ENCODE results near the gene SAMD11.
"Not testable (repeated sequence)": the region's sequence is repeated elsewhere in the genome, so short reads cannot be mapped to it uniquely, and the experiment has no call there.

Gene SAMD11

GRCh38 chr1:978069-978834 is 54.5 kb downstream of the SAMD11 start:
- DNase-seq = no peak

- no peak for DNase-seq
These were observed 55.4 kb downstream of the SAMD11 start for GRCh38 chr1:978835-979743.

GRCh38 chr1:979744-980072 is 56.0 kb downstream of the SAMD11 start:
- DNase-seq = no peak

GRCh38 chr1:980137-980571 is 56.4 kb downstream of the SAMD11 start:
- no peak for DNase-seq

GRCh38 chr1:980602-981395 is 57.1 kb downstream of the SAMD11 start:
- DNase-seq = no peak

GRCh38 chr1:981491-981954 is 57.8 kb downstream of the SAMD11 start:
- no peak for DNase-seq

GRCh38 chr1:981955-982558 is 58.3 kb downstream of the SAMD11 start, which contains the start of gene PERM1:
PERM1 (minus strand) TSS chr1:982093; CDS start chr1:981029, 1,064 bp downstream.
- no peak for DNase-seq

GRCh38 chr1:982765-983436 is 59.2 kb downstream of the SAMD11 start:
- DNase-seq = no peak

- peak; percentile 40 for DNase-seq
These were observed 60.2 kb downstream of the SAMD11 start for GRCh38 chr1:983798-984475.

- no peak for DNase-seq
These were observed 60.7 kb downstream of the SAMD11 start for GRCh38 chr1:984476-984814.

GRCh38 chr1:985126-985525 is 61.4 kb downstream of the SAMD11 start:
- no peak for DNase-seq

GRCh38 chr1:988061-988460 is 64.3 kb downstream of the SAMD11 start:
- not testable (repeated sequence) for DNase-seq

GRCh38 chr1:991275-991674 is 67.6 kb downstream of the SAMD11 start:
- not testable (repeated sequence) for DNase-seq

- DNase-seq = no peak
These were observed 68.2 kb downstream of the SAMD11 start for GRCh38 chr1:991895-992294.

- no peak for DNase-seq
These were observed 68.6 kb downstream of the SAMD11 start for GRCh38 chr1:992362-992761.

- no peak for DNase-seq
These were observed 69.8 kb downstream of the SAMD11 start for GRCh38 chr1:993379-993995.
